Measurements from ENCODE around the gene BACE1-AS. TPM values are rescaled to one million over a fixed set of nuclear protein-coding genes. Genes with fewer than 3 reads are reported as not detected.

Gene BACE1-AS
- total RNA-seq, 1 donor from 2014 or later, result 20.0 TPM

DNA sequence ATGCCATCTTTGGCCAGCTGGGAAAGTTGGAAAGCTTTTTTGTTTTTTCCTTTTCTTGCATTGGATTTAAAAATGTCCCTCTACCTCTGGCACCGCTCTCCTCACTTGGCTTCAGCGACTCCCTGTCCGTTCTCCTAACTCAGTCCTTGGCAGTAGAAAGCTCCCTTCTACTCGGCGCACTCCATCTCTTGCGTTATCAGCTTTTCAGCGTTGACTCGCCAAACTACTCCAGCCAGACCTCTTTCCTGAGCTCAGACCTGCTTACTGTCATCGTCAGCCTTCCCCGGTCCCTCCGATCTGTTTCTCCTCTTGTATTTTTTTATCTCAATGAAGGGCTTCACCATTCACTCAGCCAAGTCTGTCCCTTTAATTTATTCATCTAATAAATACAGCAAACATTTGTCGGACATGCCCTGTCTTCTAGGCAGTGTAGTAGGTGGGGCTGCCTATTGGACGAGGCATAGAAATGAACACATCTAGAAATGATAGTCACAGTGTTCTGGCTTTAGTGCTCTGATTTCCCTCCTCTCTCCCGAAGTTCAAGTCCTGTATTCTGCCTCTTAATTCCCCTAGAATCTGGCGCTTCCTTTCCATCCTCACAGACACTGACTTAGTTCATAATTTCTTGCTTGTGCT, 37.3 kb downstream of the BACE1-AS start:
- no peak overlapping the region for H3K27ac Mint-ChIP-seq
- no peaks in the 10 kb centered on the region for H3K27me3 Mint-ChIP-seq (ENCODE audit: low read depth)

DNA sequence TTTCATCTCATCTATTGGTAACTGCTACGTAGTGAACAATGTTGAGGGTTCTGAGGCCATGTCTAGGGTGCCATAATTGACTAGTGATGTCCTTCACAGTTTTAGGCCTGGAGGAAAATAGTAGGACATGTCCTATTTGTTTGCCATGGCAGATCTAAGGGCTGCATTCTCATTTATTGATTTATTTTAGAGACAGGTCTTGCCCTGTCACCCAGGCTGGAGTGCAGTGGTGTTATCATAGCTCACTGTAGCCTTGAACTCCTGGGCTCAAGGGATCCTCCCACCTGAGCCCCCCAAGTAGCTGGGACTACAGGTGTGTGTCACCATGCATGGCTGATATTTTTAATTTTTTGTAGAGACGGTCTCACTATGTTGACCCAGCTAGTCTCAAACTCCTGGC, 41.7 kb downstream of the BACE1-AS start:
- Mint-ChIP-seq H3K4me1 (peaks cover 3% of the 10 kb centered on the region), H3K4me3 (no peak overlapping the region), H3K36me3 (peaks cover 9% of the 10 kb centered on the region), H3K9me3 (no peaks in the 10 kb centered on the region), H3K27ac (no peak overlapping the region), H3K27me3 (ENCODE audit: low read depth) (no peaks in the 10 kb centered on the region)
- TF ChIP-seq, protein P1, sequence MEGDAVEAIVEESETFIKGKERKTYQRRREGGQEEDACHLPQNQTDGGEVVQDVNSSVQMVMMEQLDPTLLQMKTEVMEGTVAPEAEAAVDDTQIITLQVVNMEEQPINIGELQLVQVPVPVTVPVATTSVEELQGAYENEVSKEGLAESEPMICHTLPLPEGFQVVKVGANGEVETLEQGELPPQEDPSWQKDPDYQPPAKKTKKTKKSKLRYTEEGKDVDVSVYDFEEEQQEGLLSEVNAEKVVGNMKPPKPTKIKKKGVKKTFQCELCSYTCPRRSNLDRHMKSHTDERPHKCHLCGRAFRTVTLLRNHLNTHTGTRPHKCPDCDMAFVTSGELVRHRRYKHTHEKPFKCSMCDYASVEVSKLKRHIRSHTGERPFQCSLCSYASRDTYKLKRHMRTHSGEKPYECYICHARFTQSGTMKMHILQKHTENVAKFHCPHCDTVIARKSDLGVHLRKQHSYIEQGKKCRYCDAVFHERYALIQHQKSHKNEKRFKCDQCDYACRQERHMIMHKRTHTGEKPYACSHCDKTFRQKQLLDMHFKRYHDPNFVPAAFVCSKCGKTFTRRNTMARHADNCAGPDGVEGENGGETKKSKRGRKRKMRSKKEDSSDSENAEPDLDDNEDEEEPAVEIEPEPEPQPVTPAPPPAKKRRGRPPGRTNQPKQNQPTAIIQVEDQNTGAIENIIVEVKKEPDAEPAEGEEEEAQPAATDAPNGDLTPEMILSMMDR (IDR thresholded peaks at IDR 0.05; ENCODE audit: unreplicated experiment), result no peak
- no peak for DNase-seq (ENCODE audit: low spot score in 2 of 2, unreplicated experiment in 2 of 2)

More for the DNA sequence above, 37.3 kb downstream of the BACE1-AS start:
- Mint-ChIP-seq H3K36me3 (no peaks in the 10 kb centered on the region), H3K4me1 (peaks cover 3% of the 10 kb centered on the region), H3K4me3 (no peak overlapping the region), H3K9me3 (no peaks in the 10 kb centered on the region)
- no peak for DNase-seq (ENCODE audit: low spot score in 2 of 2, unreplicated experiment in 2 of 2)
- TF ChIP-seq, protein P1 (IDR thresholded peaks at IDR 0.05; ENCODE audit: unreplicated experiment), result no peak

DNA sequence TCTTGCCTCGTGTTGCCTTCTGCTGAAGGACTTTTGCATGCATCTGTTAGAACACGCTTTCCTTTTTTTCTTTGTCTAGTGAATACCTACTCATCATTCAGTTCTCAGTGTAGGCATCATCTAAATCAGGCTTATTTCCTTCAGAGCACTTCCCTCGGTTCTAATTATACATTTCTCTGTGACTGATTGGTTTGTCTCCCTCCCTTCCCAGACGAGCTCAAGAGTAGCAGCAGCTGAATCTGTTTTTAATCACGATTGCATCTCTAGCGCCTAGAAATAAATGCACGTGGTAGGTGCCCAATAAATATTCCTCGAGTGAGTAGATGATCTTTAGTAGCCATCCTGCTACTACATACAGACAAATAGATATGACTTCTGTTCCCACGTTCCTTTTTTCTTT, 42.8 kb downstream of the BACE1-AS start:
- Mint-ChIP-seq H3K27me3 (ENCODE audit: low read depth) (no peaks in the 10 kb centered on the region), H3K4me3 (no peak overlapping the region), H3K27ac (no peak overlapping the region), H3K4me1 (peaks cover 3% of the 10 kb centered on the region), H3K36me3 (peaks cover 15% of the 10 kb centered on the region), H3K9me3 (no peaks in the 10 kb centered on the region)
- TF ChIP-seq, protein P1 (IDR thresholded peaks at IDR 0.05; ENCODE audit: unreplicated experiment), result no peak
- no peak for DNase-seq (ENCODE audit: low spot score in 2 of 2, unreplicated experiment in 2 of 2)

DNA sequence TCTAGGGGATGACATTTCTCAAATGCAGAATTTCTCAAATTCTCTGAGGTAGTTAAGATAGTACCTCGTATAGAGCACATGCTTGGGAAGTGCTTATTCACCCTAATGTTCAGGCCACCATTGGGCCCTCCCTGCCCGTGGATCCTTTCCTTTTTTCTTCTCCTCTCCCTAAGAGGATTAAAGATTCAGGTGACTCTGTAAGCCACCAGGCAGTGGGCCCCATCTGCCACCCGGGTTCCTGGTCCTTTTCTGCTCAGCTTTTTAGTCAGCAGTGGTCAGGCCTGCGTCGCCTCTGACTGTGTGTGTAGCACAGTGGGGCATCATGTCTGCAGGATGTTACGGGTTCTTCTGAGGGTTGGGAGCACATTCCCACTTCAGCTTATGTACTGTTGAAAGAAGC, 43.8 kb downstream of the BACE1-AS start:
- Mint-ChIP-seq H3K27me3 (ENCODE audit: low read depth) (no peaks in the 10 kb centered on the region), H3K4me3 (no peak overlapping the region), H3K4me1 (peaks cover 3% of the 10 kb centered on the region), H3K36me3 (peaks cover 16% of the 10 kb centered on the region), H3K27ac (no peak overlapping the region), H3K9me3 (no peaks in the 10 kb centered on the region)
- TF ChIP-seq, protein P1 (IDR thresholded peaks at IDR 0.05; ENCODE audit: unreplicated experiment), result no peak
- no peak for DNase-seq (ENCODE audit: low spot score in 2 of 2, unreplicated experiment in 2 of 2)

DNA sequence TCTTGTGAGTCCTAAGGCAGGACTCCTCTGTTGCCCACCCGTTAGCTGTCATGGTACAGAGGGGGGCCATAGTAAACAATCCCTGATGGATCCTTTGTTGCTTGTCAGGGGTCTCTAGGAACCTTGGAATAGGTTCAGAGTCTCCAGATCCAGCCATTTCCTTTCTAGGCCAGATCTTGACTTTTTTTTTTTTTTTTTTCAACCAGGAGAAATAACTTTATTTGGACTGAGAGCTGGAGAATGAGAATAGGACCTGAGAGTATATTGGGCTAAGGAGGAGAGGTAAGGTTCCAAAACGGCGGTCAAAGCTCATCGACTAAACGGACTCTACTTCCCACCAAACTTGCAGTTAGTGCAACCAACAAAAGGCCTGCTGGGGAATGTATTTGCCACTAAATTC, 44.3 kb downstream of the BACE1-AS start:
- H3K27me3 Mint-ChIP-seq (ENCODE audit: low read depth), result no peaks in the 10 kb centered on the region
- no peak overlapping the region for H3K4me3 Mint-ChIP-seq

More for the DNA sequence above, 44.3 kb downstream of the BACE1-AS start:
- Mint-ChIP-seq H3K9me3 (no peaks in the 10 kb centered on the region), H3K36me3 (peaks cover 20% of the 10 kb centered on the region), H3K4me1 (no peaks in the 10 kb centered on the region), H3K27ac (no peak overlapping the region)
- no peak for DNase-seq (ENCODE audit: low spot score in 2 of 2, unreplicated experiment in 2 of 2)
- TF ChIP-seq, protein P1 (IDR thresholded peaks at IDR 0.05; ENCODE audit: unreplicated experiment), result no peak
